ENCODE results near the gene MCOLN3.
"Not testable (repeated sequence)": the region's sequence is repeated elsewhere in the genome, so short reads cannot be mapped to it uniquely, and the experiment has no call there.

MCOLN3 gene

GRCh38 chr1:85047472-85048295 is 616 bp downstream of the MCOLN3 start:
- no peak for DNase-seq

GRCh38 chr1:85047144-85047471 is 1.2 kb downstream of the MCOLN3 start:
- DNase-seq, result no peak

GRCh38 chr1:85042413-85042812 is 5.9 kb downstream of the MCOLN3 start:
- no peak for DNase-seq

GRCh38 chr1:85041793-85042192 is 6.5 kb downstream of the MCOLN3 start:
- no peak for DNase-seq

- no peak for DNase-seq
These were observed 15.1 kb downstream of the MCOLN3 start for GRCh38 chr1:85033221-85033620.

GRCh38 chr1:85030536-85030935 is 17.8 kb downstream of the MCOLN3 start:
- no peak for DNase-seq

- no peak for DNase-seq
These were observed 20.1 kb downstream of the MCOLN3 start for GRCh38 chr1:85028151-85028550.

- no peak for DNase-seq
These were observed 20.9 kb downstream of the MCOLN3 start for GRCh38 chr1:85027242-85027983.

GRCh38 chr1:85025940-85026339 is 22.4 kb downstream of the MCOLN3 start:
- no peak for DNase-seq

GRCh38 chr1:85024736-85025135 is 23.6 kb downstream of the MCOLN3 start:
- DNase-seq, result no peak

GRCh38 chr1:85022700-85023099 is 25.6 kb downstream of the MCOLN3 start:
- DNase-seq, result no peak

- no peak for DNase-seq
These were observed 28.3 kb downstream of the MCOLN3 start for GRCh38 chr1:85019994-85020393.

GRCh38 chr1:85015826-85016225 is 32.5 kb downstream of the MCOLN3 start:
- DNase-seq, result no peak

GRCh38 chr1:85005641-85006040 is 42.7 kb downstream of the MCOLN3 start:
- not testable (repeated sequence) for DNase-seq

GRCh38 chr1:85001742-85002141 is 46.6 kb downstream of the MCOLN3 start:
- no peak for DNase-seq

GRCh38 chr1:84998642-84999280 is 49.5 kb downstream of the MCOLN3 start:
- no peak for DNase-seq

- DNase-seq, result no peak
These were observed 50.4 kb downstream of the MCOLN3 start for GRCh38 chr1:84997667-84998600.

GRCh38 chr1:84996846-84997666 is 51.2 kb downstream of the MCOLN3 start, which contains the start of gene MCOLN2:
TSS of gene MCOLN2 (minus strand) at chr1:84997113. CDS start at chr1:84996872, 241 bp downstream.
- DNase-seq, result peak; percentile 37

- DNase-seq, result no peak
These were observed 52.6 kb downstream of the MCOLN3 start for GRCh38 chr1:84995484-84996334.

GRCh38 chr1:84991097-84991920 is 57.0 kb downstream of the MCOLN3 start:
- DNase-seq, result no peak

All from NCI-H774 (cell line).